Glutamatergic neuron (in vitro differentiated cells): ENCODE results near the gene CYP2A13. TPM values are rescaled to one million over a fixed set of nuclear protein-coding genes. Genes with fewer than 3 reads are reported as not detected.

Experiments
- DNase-seq: peaks from one replicate; pipeline ENCODE4 v3.0.0; 2022
- H3K27ac Mint-ChIP-seq: one replicate; pipeline ENCODE4 v1.8.0; 2020; ENCODE audit warnings: mild to moderate bottlenecking, mixed read lengths, inconsistent platforms; ENCODE audit not compliant: unreplicated experiment
- H3K27me3 Mint-ChIP-seq: one replicate; pipeline ENCODE4 v1.8.0; 2020; ENCODE audit warnings: mild to moderate bottlenecking, moderate library complexity, mixed read lengths, inconsistent platforms; ENCODE audit not compliant: unreplicated experiment
- H3K36me3 Mint-ChIP-seq: one replicate; pipeline ENCODE4 v1.8.0; 2020; ENCODE audit warnings: mild to moderate bottlenecking, mixed read lengths, inconsistent platforms; ENCODE audit not compliant: unreplicated experiment
- H3K4me1 Mint-ChIP-seq: one replicate; pipeline ENCODE4 v1.8.0; 2020; ENCODE audit warnings: mild to moderate bottlenecking, low read depth, mixed read lengths, inconsistent platforms; ENCODE audit not compliant: unreplicated experiment
- H3K4me3 Mint-ChIP-seq: one replicate; pipeline ENCODE4 v1.8.0; 2020; ENCODE audit warnings: mild to moderate bottlenecking, mixed read lengths, inconsistent platforms; ENCODE audit not compliant: unreplicated experiment
- H3K9me3 Mint-ChIP-seq: one replicate; pipeline ENCODE4 v1.8.0; 2020; ENCODE audit warnings: mild to moderate bottlenecking, moderate library complexity, mixed read lengths, inconsistent platforms; ENCODE audit not compliant: unreplicated experiment
- CTCF ChIP-seq: fragments of 200-600 bp; sonication (generic); IDR thresholded peaks from one replicate; pipeline ENCODE4 v1.5.0; 2021; ENCODE audit not compliant: partially characterized antibody, unreplicated experiment
- total RNA-seq: library from RNA; stranded (reverse); fragmentation: NEBNext Ultra II Directional; extraction: Animal tissue kit (Norgen Biotek cat#: 25700); gene quantifications from one replicate; pipeline ENCODE4 v1.2.1, GENCODE V29; 2021; ENCODE audit not compliant: unreplicated experiment

CYP2A13 gene
- total RNA-seq, 1 donor from 2014 or later, result not detected

DNA sequence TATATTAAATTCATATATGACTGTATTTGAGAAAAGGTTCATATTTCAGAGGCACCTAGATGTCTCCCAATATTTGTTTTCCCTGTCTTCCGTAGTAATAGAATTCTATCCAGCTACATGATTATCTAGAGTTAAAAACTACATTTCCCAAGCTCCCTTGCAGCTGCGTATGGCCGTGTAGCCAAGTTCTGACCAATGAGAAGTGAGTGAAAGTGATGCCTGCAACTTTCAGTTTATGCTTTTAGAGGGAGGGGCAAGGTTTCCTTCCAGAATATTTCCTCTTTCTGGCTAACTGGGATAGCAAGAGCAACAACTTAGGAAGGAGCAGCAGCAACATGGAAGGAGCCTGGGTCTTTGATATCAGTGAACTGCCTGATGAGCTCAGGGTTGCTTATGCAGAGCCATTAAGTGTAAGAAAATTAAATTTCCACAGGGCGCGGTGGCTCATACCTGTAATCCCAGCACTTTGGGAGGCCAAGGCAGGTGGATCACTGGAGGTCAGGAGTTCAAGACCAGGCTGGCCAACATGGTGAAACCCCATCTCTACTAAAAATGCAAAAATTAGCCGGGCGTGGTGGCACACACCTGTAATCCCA lies 23.2 kb upstream of the CYP2A13 start:
- no peak for TF ChIP-seq CTCF
- H3K27me3 Mint-ChIP-seq, result no peaks in the 10 kb centered on the region
- H3K27ac Mint-ChIP-seq, result no peak overlapping the region
- no peak overlapping the region for H3K4me3 Mint-ChIP-seq
- no peaks in the 10 kb centered on the region for H3K4me1 Mint-ChIP-seq
- peaks cover 3% of the 10 kb centered on the region for H3K9me3 Mint-ChIP-seq
- no peak for DNase-seq
- no peaks in the 10 kb centered on the region for H3K36me3 Mint-ChIP-seq

DNA sequence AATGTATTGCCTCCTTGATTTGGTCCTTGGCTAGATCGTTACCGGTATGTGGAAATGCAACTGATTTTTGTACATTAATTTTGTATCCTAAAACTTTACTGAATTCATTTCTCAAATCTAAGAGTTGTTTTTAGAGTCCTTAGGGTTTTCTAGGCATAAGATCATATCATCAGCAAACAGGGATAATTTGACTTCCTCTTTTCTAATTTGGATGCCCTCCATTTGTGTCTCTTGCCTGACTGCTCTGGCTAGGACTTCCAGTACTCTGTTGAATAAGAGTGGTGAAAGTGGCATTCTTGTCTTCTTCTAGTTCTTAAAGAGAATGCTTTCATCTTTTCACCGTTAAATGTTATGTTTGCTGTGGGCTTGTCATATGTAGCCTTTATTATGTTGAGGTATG lies 12.0 kb upstream of the CYP2A13 start:
- no peak overlapping the region for H3K27ac Mint-ChIP-seq
- no peak for TF ChIP-seq CTCF
- peaks cover under 1% of the 10 kb centered on the region for H3K9me3 Mint-ChIP-seq
- H3K4me1 Mint-ChIP-seq, result no peaks in the 10 kb centered on the region
- no peak for DNase-seq
- no peaks in the 10 kb centered on the region for H3K36me3 Mint-ChIP-seq
- peaks cover 2% of the 10 kb centered on the region for H3K27me3 Mint-ChIP-seq
- no peak overlapping the region for H3K4me3 Mint-ChIP-seq

- Mint-ChIP-seq H3K9me3 (peaks cover 4% of the 10 kb centered on the region), H3K27me3 (peaks cover 4% of the 10 kb centered on the region), H3K27ac (no peak overlapping the region), H3K4me3 (no peak overlapping the region), H3K36me3 (no peaks in the 10 kb centered on the region), H3K4me1 (no peaks in the 10 kb centered on the region)
- no peak for DNase-seq
- TF ChIP-seq CTCF, result no peak
These were observed 4.7 kb upstream of the CYP2A13 start for GRCh38 chr19:41083516-41083915.

GRCh38 chr19:41085748-41086415 lies 2.4 kb upstream of the CYP2A13 start:
- Mint-ChIP-seq H3K4me1 (no peaks in the 10 kb centered on the region), H3K27me3 (peaks cover 16% of the 10 kb centered on the region), H3K9me3 (peaks cover 5% of the 10 kb centered on the region), H3K4me3 (no peak overlapping the region), H3K27ac (no peak overlapping the region), H3K36me3 (peaks cover 5% of the 10 kb centered on the region)
- no peak for DNase-seq
- TF ChIP-seq CTCF, result no peak

GRCh38 chr19:41089959-41090358 lies 1.7 kb downstream of the CYP2A13 start:
- no peak for DNase-seq
- Mint-ChIP-seq H3K27ac (no peak overlapping the region), H3K27me3 (peaks cover 25% of the 10 kb centered on the region)

More at GRCh38 chr19:41089959-41090358, 1.7 kb downstream of the CYP2A13 start:
- Mint-ChIP-seq H3K4me1 (no peaks in the 10 kb centered on the region), H3K9me3 (peaks cover 7% of the 10 kb centered on the region), H3K4me3 (no peak overlapping the region), H3K36me3 (peaks cover 11% of the 10 kb centered on the region)
- no peak for TF ChIP-seq CTCF
